Measurements from ENCODE around the gene ZNF844.

GRCh38 chr19:12112701-12113100 is 48.2 kb downstream of the ZNF844 start:
- no peak for TF ChIP-seq ATF3 (IDR thresholded peaks at IDR 0.05)
- no peak for TF ChIP-seq EGR1 (IDR thresholded peaks at IDR 0.05; ENCODE audit: low read depth)
- no peak for TF ChIP-seq EZH2 (IDR thresholded peaks at IDR 0.05)
- TF ChIP-seq YY1 (IDR thresholded peaks at IDR 0.05; ENCODE audit: extremely low read depth, insufficient replicate concordance, low read depth, low read length): no peak
- no peak for TF ChIP-seq POLR2A (IDR thresholded peaks at IDR 0.05; ENCODE audit: borderline replicate concordance, extremely low read depth, insufficient read depth, insufficient read length)
- TF ChIP-seq SP1 (IDR thresholded peaks at IDR 0.05; ENCODE audit: low read depth): no peak
- no peak for TF ChIP-seq CTCF (IDR thresholded peaks at IDR 0.05 in 2 of 3, conservative IDR thresholded peaks at IDR 0.05 in 1 of 3; ENCODE audit: borderline replicate concordance in 1 of 3, insufficient read depth in 1 of 3, low read depth in 2 of 3, low read length in 2 of 3)
